Sigmoid colon (tissue), 7 donors: ENCODE measurements around the gene NDE1. TPM values are rescaled to one million over a fixed set of nuclear protein-coding genes. Genes with fewer than 3 reads are reported as not detected.

ENCODE experiments used
- DNase-seq: peaks from one replicate; pipeline ENCODE4 v3.0.0-alpha.2; 2019
- H3K27ac ChIP-seq, 4 donors: fragments of 200-600 bp; sonication (generic); one replicate each; pipeline ENCODE4 v1.5.1; 2016 to 2019; ENCODE audit warnings: mild to moderate bottlenecking in 1 of 4
- H3K27me3 ChIP-seq, 3 donors: fragments of 200-600 bp; sonication (generic); one replicate each; pipeline ENCODE4 v1.5.1; 2019; ENCODE audit warnings: mild to moderate bottlenecking in 1 of 3
- H3K36me3 ChIP-seq, 4 donors: fragments of 200-600 bp; sonication (generic); one replicate each; pipeline ENCODE4 v1.5.1; 2016 to 2019
- H3K4me1 ChIP-seq, 4 donors: fragments of 200-600 bp; sonication (generic); one replicate each; pipeline ENCODE4 v1.5.1; 2017 to 2019
- H3K4me3 ChIP-seq, 4 donors: fragments of 200-600 bp; sonication (generic); one replicate each; pipeline ENCODE4 v1.5.1; 2017 to 2019; ENCODE audit warnings: mild to moderate bottlenecking in 2 of 4, moderate library complexity in 1 of 4
- H3K9me3 ChIP-seq, 4 donors: fragments of 200-600 bp in 3 of 4; sonication (generic) in 3 of 4; one replicate each; pipeline versions ENCODE4 v1.5.1 to v1.6.1; 2013 to 2019
- EP300 ChIP-seq, 4 donors: sonication (generic); formaldehyde crosslinking; IDR thresholded peaks; one replicate each; pipeline ENCODE4 v1.6.1; 2017; ENCODE audit warnings: antibody characterized with exemption in 4 of 4
- POLR2A ChIP-seq, 2 donors: fragments of 450-650 bp; IDR thresholded peaks; one replicate each; pipeline ENCODE4 v1.6.1; 2016; ENCODE audit warnings: antibody characterized with exemption in 2 of 2, mild to moderate bottlenecking in 2 of 2, moderate library complexity in 2 of 2
- POLR2AphosphoS5 ChIP-seq, 4 donors: sonication (generic); formaldehyde crosslinking; IDR thresholded peaks; one replicate each; pipeline ENCODE4 v1.6.1; 2017; ENCODE audit warnings: antibody characterized with exemption in 4 of 4
- WGBS, 2 donors: extraction: QIAGEN DNeasy Blood & Tissue Kit; methylation state at CpG; one replicate each; pipeline ENCODE4 v1.1.7; 2013; 5-methylcytosine and 5-hydroxymethylcytosine counted together
- intact Hi-C: fragments of 100-400 bp; cut with DNase I; formaldehyde crosslinking; loops from one replicate; pipeline ENCODE4 v1.15.1; 2023
- polyA plus RNA-seq, 3 donors: library from polyadenylated mRNA; stranded (reverse); fragments of 200-250 nt; gene quantifications; one replicate each; pipeline ENCODE4 v1.2.3, GENCODE V29; 2013
- total RNA-seq, 4 donors: library from RNA; depleted of rRNA; stranded (reverse); fragments of >200 nt; gene quantifications; one replicate each; pipeline ENCODE4 v1.1.0, GENCODE V29; 2016
- TF ChIP-seq, protein P1 (sequence below), 4 experiments: fragments of 450-650 bp in 3 of 4; fragments of 200-600 bp in 1 of 4; IDR thresholded peaks; one replicate each; pipeline ENCODE4 v1.5.1; 2016 to 2019; ENCODE audit warnings: antibody characterized with exemption in 4 of 4, mild to moderate bottlenecking in 3 of 4, moderate library complexity in 2 of 4
- donor health status: healthy with polysubstance abuse.
- donor health status: Bipolar disorder and iron deficiency.
- donor health status: healthy.

The NDE1 gene
- total and polyA plus RNA-seq, 7 donors = 11.3 to 86.1 (median 29.3) TPM

DNA sequence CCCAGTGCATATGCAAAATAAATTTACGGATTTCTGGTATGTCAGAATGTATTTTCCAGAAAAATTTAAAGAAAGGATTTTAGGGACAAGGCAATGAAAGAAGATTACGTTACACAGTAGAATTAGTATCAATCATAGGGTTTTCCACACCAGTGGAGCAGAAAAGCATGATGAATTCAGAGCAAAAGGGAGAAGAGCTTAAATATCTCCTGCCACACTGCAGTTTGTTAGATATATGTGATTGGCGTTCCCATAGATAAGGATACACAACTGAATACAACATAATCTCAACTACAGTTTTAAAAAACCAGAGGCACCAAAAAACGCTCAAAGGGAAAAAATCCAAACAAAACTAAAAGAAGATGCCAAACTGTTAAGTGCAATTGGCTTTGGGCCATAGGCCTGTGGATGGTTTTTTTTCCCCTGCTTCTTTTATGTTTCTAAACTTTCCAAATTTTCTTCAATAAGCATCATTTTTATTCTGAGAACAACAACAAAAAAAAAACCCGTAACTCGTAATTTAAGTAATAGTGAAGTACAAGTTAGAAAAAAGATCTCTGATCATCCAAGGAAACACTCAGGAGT lies 29.3 kb upstream of the NDE1 start:
- no peak for DNase-seq
- Histone ChIP-seq H3K9me3 (no peaks in the 10 kb centered on the region), H3K27ac (no peak overlapping the region), H3K4me3 (no peak overlapping the region), H3K4me1 (no peaks in the 10 kb centered on the region), H3K27me3 (no peaks in the 10 kb centered on the region), H3K36me3 (peaks cover 32 to 99% (median 69%) of the 10 kb centered on the region in 4 donors)
- WGBS, 2 donors = 81 to 93% methylated on average over 6 of the region's 6 CpGs
- TF ChIP-seq, protein P1, sequence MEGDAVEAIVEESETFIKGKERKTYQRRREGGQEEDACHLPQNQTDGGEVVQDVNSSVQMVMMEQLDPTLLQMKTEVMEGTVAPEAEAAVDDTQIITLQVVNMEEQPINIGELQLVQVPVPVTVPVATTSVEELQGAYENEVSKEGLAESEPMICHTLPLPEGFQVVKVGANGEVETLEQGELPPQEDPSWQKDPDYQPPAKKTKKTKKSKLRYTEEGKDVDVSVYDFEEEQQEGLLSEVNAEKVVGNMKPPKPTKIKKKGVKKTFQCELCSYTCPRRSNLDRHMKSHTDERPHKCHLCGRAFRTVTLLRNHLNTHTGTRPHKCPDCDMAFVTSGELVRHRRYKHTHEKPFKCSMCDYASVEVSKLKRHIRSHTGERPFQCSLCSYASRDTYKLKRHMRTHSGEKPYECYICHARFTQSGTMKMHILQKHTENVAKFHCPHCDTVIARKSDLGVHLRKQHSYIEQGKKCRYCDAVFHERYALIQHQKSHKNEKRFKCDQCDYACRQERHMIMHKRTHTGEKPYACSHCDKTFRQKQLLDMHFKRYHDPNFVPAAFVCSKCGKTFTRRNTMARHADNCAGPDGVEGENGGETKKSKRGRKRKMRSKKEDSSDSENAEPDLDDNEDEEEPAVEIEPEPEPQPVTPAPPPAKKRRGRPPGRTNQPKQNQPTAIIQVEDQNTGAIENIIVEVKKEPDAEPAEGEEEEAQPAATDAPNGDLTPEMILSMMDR (IDR thresholded peaks at IDR 0.05) = no peak
- no peak for TF ChIP-seq EP300 (IDR thresholded peaks at IDR 0.05)
- no peak for TF ChIP-seq POLR2AphosphoS5 (IDR thresholded peaks at IDR 0.05)
- TF ChIP-seq POLR2A (IDR thresholded peaks at IDR 0.05) = no peak
- intact Hi-C loops = no loop called here

GRCh38 chr16:15621456-15621855 lies 28.6 kb upstream of the NDE1 start:
- Histone ChIP-seq H3K9me3 (no peaks in the 10 kb centered on the region), H3K27ac (no peak overlapping the region), H3K4me3 (no peak overlapping the region), H3K27me3 (no peaks in the 10 kb centered on the region), H3K36me3 (peaks cover 25 to 99% (median 62%) of the 10 kb centered on the region in 4 donors), H3K4me1 (no peaks in the 10 kb centered on the region)
- TF ChIP-seq, protein P1 (IDR thresholded peaks at IDR 0.05) = no peak
- TF ChIP-seq POLR2AphosphoS5 (IDR thresholded peaks at IDR 0.05) (no peak), EP300 (IDR thresholded peaks at IDR 0.05) (no peak), POLR2A (IDR thresholded peaks at IDR 0.05) (no peak)
- no peak for DNase-seq
- WGBS, 2 donors = 83 to 87% methylated on average over 4 of the region's 4 CpGs
- intact Hi-C loops = no loop called here

DNA sequence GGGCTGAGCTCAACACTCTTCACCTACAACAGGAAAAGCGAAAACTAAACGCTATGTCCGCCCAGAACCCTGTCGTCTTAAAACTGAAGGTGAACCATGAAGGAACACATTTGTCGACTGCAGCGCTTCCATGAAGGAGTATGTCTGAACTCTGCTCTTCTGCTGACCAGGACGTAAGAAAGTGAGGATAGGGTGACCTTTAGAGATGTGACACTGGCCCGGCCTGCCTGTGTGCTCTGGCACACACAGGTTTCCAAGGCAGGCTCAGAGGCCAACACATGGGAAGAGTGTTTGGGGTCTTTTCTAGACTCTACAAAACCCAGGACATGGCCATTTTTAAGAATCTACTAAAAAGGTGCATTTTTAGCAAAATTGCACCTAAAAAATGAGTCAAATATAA lies 28.2 kb upstream of the NDE1 start:
- no peak overlapping the region for H3K4me3 ChIP-seq
- peaks cover 21 to 97% (median 58%) of the 10 kb centered on the region in 4 donors for H3K36me3 ChIP-seq
- no peak for DNase-seq
- TF ChIP-seq, protein P1 (IDR thresholded peaks at IDR 0.05) = no peak
- TF ChIP-seq POLR2AphosphoS5 (IDR thresholded peaks at IDR 0.05) (no peak), EP300 (IDR thresholded peaks at IDR 0.05) (no peak), POLR2A (IDR thresholded peaks at IDR 0.05) (no peak)
- intact Hi-C loops = no loop called here
- WGBS, 2 donors = 89 to 96% methylated on average over 8 of the region's 8 CpGs
- no peaks in the 10 kb centered on the region for H3K4me1 ChIP-seq
- H3K27ac ChIP-seq = no peak overlapping the region
- no peaks in the 10 kb centered on the region for H3K9me3 ChIP-seq
- no peaks in the 10 kb centered on the region for H3K27me3 ChIP-seq

DNA sequence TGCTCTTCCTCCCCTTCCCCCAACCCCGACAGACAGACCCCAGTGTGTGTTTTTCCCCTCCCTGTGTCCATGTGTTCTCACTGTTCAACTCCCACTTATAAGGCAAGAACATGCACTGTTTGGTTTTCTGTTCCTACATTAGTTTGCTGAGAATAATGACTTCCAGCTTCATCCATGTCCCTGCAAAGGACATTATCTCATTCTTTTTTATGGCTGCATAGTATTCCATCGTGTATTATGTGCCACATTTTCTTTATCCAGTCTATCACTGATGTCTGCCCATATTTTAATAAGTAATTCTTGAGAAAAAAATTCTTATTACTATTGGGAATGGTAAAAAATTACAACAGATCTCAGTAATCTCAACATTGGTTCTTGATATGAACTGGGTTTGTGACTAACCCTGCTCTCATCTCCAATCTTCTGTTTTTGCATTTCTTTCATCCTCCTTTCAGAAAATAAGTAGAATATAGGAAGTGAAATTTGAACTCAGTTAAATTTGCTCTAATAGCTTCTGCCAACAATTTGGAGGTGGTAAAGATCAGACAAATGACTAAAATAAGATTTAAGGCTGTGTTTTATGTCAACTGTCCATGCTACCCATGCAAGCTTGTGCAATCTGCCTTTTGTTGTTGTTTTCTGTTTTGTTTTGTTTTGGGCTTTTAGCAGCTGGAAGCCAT lies 18.2 kb upstream of the NDE1 start:
- Histone ChIP-seq H3K27ac (no peak overlapping the region), H3K36me3 (peaks cover 21 to 93% (median 55%) of the 10 kb centered on the region in 4 donors), H3K9me3 (no peaks in the 10 kb centered on the region), H3K27me3 (no peaks in the 10 kb centered on the region), H3K4me3 (no peak overlapping the region), H3K4me1 (no peaks in the 10 kb centered on the region)
- intact Hi-C loops = no loop called here
- no peak for DNase-seq
- 96 to 97% methylated on average over 2 of the region's 2 CpGs for WGBS, 2 donors
- TF ChIP-seq EP300 (IDR thresholded peaks at IDR 0.05) = no peak
- TF ChIP-seq POLR2AphosphoS5 (IDR thresholded peaks at IDR 0.05) = no peak
- TF ChIP-seq, protein P1 (IDR thresholded peaks at IDR 0.05) = no peak
- no peak for TF ChIP-seq POLR2A (IDR thresholded peaks at IDR 0.05)
